ENCODE results near the gene PCDHGC3.

DNA sequence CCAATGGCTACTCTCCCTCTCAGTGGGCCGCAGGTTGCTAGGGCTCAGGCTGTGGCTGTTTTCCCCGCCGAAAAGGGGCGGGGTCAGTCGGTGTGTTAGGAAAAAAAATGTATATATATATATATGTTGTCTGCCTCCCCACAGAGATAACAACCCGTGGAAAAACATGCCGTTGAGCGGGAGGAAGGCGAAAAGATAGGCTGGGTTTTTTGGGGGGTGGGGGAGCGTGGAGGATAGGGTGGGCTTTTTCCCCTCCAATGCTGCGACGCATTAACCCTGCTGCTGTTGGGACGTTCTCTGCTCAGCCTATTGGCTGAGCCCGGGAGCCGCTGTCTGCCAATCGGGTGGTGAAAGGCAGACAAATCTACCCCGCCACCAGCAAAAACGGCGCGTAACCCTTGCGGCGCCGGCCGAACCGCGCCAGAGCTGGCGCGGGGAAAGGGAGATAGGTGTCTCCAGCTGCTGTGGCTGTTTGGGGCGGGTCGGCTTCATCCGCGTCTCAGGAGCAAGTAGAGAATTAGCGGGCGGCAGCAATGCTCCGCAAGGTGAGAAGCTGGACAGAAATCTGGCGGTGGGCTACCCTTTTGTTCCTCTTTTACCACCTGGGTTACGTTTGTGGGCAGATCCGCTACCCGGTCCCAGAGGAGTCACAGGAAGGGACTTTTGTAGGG lies 9.0 kb downstream of the PCDHGC3 start, which contains the start of gene PCDHGC4:
- no peak for TF ChIP-seq EP300 (IDR thresholded peaks at IDR 0.05; ENCODE audit: borderline replicate concordance in 1 of 2, low read depth in 1 of 2, low read length in 1 of 2)
- no peak for TF ChIP-seq EZH2phosphoT487 (IDR thresholded peaks at IDR 0.05; ENCODE audit: borderline replicate concordance, low read depth)
